ENCODE data around the gene ASF1B. TPM values are rescaled to one million over a fixed set of nuclear protein-coding genes. Genes with fewer than 3 reads are reported as not detected.
"Not testable (repeated sequence)": the region's sequence is repeated elsewhere in the genome, so short reads cannot be mapped to it uniquely, and the experiment has no call there.

ASF1B gene
- total and polyA plus RNA-seq, 5 donors from 2014 or later, result 4.6 to 10.1 (median 8.6) TPM

- no peaks in the 10 kb centered on the region for H3K27me3 ChIP-seq (ENCODE audit: control insufficient read depth, insufficient read depth, low read length)
- Mint-ChIP-seq H3K27ac (peak overlapping the region; percentile 93 to 99 (median 99)), H3K27me3 (no peaks in the 10 kb centered on the region), H3K4me3 (peak overlapping the region; percentile 39 to 90 (median 87)), H3K36me3 (peaks cover 10% of the 10 kb centered on the region), H3K4me1 (peaks cover 0 to 50% (median 18%) of the 10 kb centered on the region in 4 donors), H3K9me3 (no peaks in the 10 kb centered on the region)
- no peaks in the 10 kb centered on the region for H3K36me3 ChIP-seq (ENCODE audit: control insufficient read depth, insufficient read depth, low read length)
- H3K4me3 ChIP-seq (ENCODE audit: low read depth, low read length), result peak overlapping the region; percentile 41
- DNase-seq (peak; percentile 16 to 87 (median 66)), ATAC-seq (ENCODE audit: low read depth in 2 of 2) (peak; percentile 88 to 91)
- H3K27ac ChIP-seq (ENCODE audit: insufficient read depth, low read length, poor library complexity, severe bottlenecking), result peak overlapping the region; percentile 90
- H3K9me3 ChIP-seq (ENCODE audit: control insufficient read depth in 2 of 2, low read length in 2 of 2), result no peaks in the 10 kb centered on the region
- H3K4me1 ChIP-seq (ENCODE audit: control insufficient read depth, insufficient read depth, low read length, poor library complexity, severe bottlenecking), result peaks cover 32% of the 10 kb centered on the region
These were observed 13.2 kb upstream of the ASF1B start for GRCh38 chr19:14149509-14149994.

- Histone ChIP-seq H3K27me3 (ENCODE audit: control insufficient read depth, insufficient read depth, low read length) (no peaks in the 10 kb centered on the region), H3K36me3 (ENCODE audit: control insufficient read depth, insufficient read depth, low read length) (no peaks in the 10 kb centered on the region), H3K27ac (ENCODE audit: insufficient read depth, low read length, poor library complexity, severe bottlenecking) (peak overlapping the region; percentile 90), H3K4me3 (ENCODE audit: low read depth, low read length) (peak overlapping the region; percentile 41), H3K4me1 (ENCODE audit: control insufficient read depth, insufficient read depth, low read length, poor library complexity, severe bottlenecking) (peaks cover 32% of the 10 kb centered on the region), H3K9me3 (ENCODE audit: control insufficient read depth in 2 of 2, low read length in 2 of 2) (no peaks in the 10 kb centered on the region)
- DNase-seq (no peak), ATAC-seq (ENCODE audit: low read depth in 2 of 2) (no peak)
- peak overlapping the region; percentile 93 to 99 (median 99) for H3K27ac Mint-ChIP-seq
- H3K36me3 Mint-ChIP-seq, result peaks cover 10% of the 10 kb centered on the region
- peak overlapping the region; percentile 77 to 90 (median 87) for H3K4me3 Mint-ChIP-seq
- H3K4me1 Mint-ChIP-seq, result peaks cover 0 to 50% (median 18%) of the 10 kb centered on the region in 4 donors
- H3K9me3 Mint-ChIP-seq, result no peaks in the 10 kb centered on the region
- no peaks in the 10 kb centered on the region for H3K27me3 Mint-ChIP-seq
These were observed 12.5 kb upstream of the ASF1B start for GRCh38 chr19:14148751-14149410.

- H3K4me3 Mint-ChIP-seq, result peak overlapping the region; percentile 67 to 88 (median 82)
- H3K27me3 ChIP-seq (ENCODE audit: control insufficient read depth, insufficient read depth, low read length), result no peaks in the 10 kb centered on the region
- no peaks in the 10 kb centered on the region for H3K9me3 Mint-ChIP-seq
- H3K36me3 Mint-ChIP-seq, result peaks cover 8% of the 10 kb centered on the region
- peaks cover 0 to 47% (median 18%) of the 10 kb centered on the region in 4 donors for H3K4me1 Mint-ChIP-seq
- DNase-seq (peak; percentile 40 to 70 (median 42)), ATAC-seq (ENCODE audit: low read depth in 2 of 2) (peak; percentile 53 to 54)
- no peaks in the 10 kb centered on the region for H3K36me3 ChIP-seq (ENCODE audit: control insufficient read depth, insufficient read depth, low read length)
- no peaks in the 10 kb centered on the region for H3K27me3 Mint-ChIP-seq
- no peaks in the 10 kb centered on the region for H3K9me3 ChIP-seq (ENCODE audit: control insufficient read depth in 2 of 2, low read length in 2 of 2)
- peaks cover 32% of the 10 kb centered on the region for H3K4me1 ChIP-seq (ENCODE audit: control insufficient read depth, insufficient read depth, low read length, poor library complexity, severe bottlenecking)
- H3K27ac ChIP-seq (ENCODE audit: insufficient read depth, low read length, poor library complexity, severe bottlenecking), result peak overlapping the region; percentile 90
- peak overlapping the region; percentile 3 for H3K4me3 ChIP-seq (ENCODE audit: low read depth, low read length)
- H3K27ac Mint-ChIP-seq, result peak overlapping the region; percentile 93 to 99 (median 99)
These were observed 11.6 kb upstream of the ASF1B start for GRCh38 chr19:14147797-14148605.

GRCh38 chr19:14146789-14147216 lies 10.4 kb upstream of the ASF1B start:
- Histone ChIP-seq H3K36me3 (ENCODE audit: control insufficient read depth, insufficient read depth, low read length) (no peaks in the 10 kb centered on the region), H3K4me3 (ENCODE audit: low read depth, low read length) (no peak overlapping the region), H3K4me1 (ENCODE audit: control insufficient read depth, insufficient read depth, low read length, poor library complexity, severe bottlenecking) (peaks cover 32% of the 10 kb centered on the region), H3K9me3 (ENCODE audit: control insufficient read depth in 2 of 2, low read length in 2 of 2) (no peaks in the 10 kb centered on the region), H3K27me3 (ENCODE audit: control insufficient read depth, insufficient read depth, low read length) (no peaks in the 10 kb centered on the region), H3K27ac (ENCODE audit: insufficient read depth, low read length, poor library complexity, severe bottlenecking) (no peak overlapping the region)
- H3K4me1 Mint-ChIP-seq, result peaks cover 0 to 55% (median 25%) of the 10 kb centered on the region in 4 donors
- peaks cover 10% of the 10 kb centered on the region for H3K36me3 Mint-ChIP-seq
- DNase-seq, result no peak
- no peaks in the 10 kb centered on the region for H3K9me3 Mint-ChIP-seq
- ATAC-seq (ENCODE audit: low read depth in 2 of 2), result no peak
- H3K4me3 Mint-ChIP-seq, result peak overlapping the region in 2 of 4 donors; percentile 14 to 40
- H3K27ac Mint-ChIP-seq, result peak overlapping the region; percentile 51 to 93 (median 68)
- H3K27me3 Mint-ChIP-seq, result no peaks in the 10 kb centered on the region

- H3K36me3 ChIP-seq (ENCODE audit: control insufficient read depth, insufficient read depth, low read length); H3K27me3 ChIP-seq (ENCODE audit: control insufficient read depth, insufficient read depth, low read length); H3K9me3 Mint-ChIP-seq; DNase-seq; H3K27me3 Mint-ChIP-seq; H3K36me3 Mint-ChIP-seq; H3K27ac ChIP-seq (ENCODE audit: insufficient read depth, low read length, poor library complexity, severe bottlenecking); ATAC-seq (ENCODE audit: low read depth in 2 of 2); H3K4me3 ChIP-seq (ENCODE audit: low read depth, low read length); H3K9me3 ChIP-seq (ENCODE audit: control insufficient read depth in 2 of 2, low read length in 2 of 2): not testable (repeated sequence)
- Mint-ChIP-seq H3K4me1 (peaks cover 0 to 56% (median 25%) of the 10 kb centered on the region in 4 donors), H3K4me3 (peak overlapping the region in 1 of 4 donors; percentile 14), H3K27ac (peak overlapping the region in 2 of 3 donors; percentile 8 to 83)
- peaks cover 32% of the 10 kb centered on the region for H3K4me1 ChIP-seq (ENCODE audit: control insufficient read depth, insufficient read depth, low read length, poor library complexity, severe bottlenecking)
These were observed 9.8 kb upstream of the ASF1B start for GRCh38 chr19:14146169-14146568.

GRCh38 chr19:14145381-14145780 lies 9.0 kb upstream of the ASF1B start:
- no peaks in the 10 kb centered on the region for H3K27me3 Mint-ChIP-seq
- H3K9me3 Mint-ChIP-seq, result no peaks in the 10 kb centered on the region
- Histone ChIP-seq H3K36me3 (ENCODE audit: control insufficient read depth, insufficient read depth, low read length) (no peaks in the 10 kb centered on the region), H3K9me3 (ENCODE audit: control insufficient read depth in 2 of 2, low read length in 2 of 2) (no peaks in the 10 kb centered on the region), H3K27me3 (ENCODE audit: control insufficient read depth, insufficient read depth, low read length) (no peaks in the 10 kb centered on the region), H3K27ac (ENCODE audit: insufficient read depth, low read length, poor library complexity, severe bottlenecking) (no peak overlapping the region), H3K4me3 (ENCODE audit: low read depth, low read length) (no peak overlapping the region), H3K4me1 (ENCODE audit: control insufficient read depth, insufficient read depth, low read length, poor library complexity, severe bottlenecking) (peaks cover 28% of the 10 kb centered on the region)
- DNase-seq, result no peak
- peaks cover 10% of the 10 kb centered on the region for H3K36me3 Mint-ChIP-seq
- peaks cover 0 to 57% (median 27%) of the 10 kb centered on the region in 4 donors for H3K4me1 Mint-ChIP-seq
- peak overlapping the region in 1 of 4 donors; percentile 14 for H3K4me3 Mint-ChIP-seq
- ATAC-seq (ENCODE audit: low read depth in 2 of 2), result no peak
- peak overlapping the region in 2 of 3 donors; percentile 71 to 81 for H3K27ac Mint-ChIP-seq

GRCh38 chr19:14142262-14143190 lies 6.1 kb upstream of the ASF1B start:
- no peaks in the 10 kb centered on the region for H3K9me3 ChIP-seq (ENCODE audit: control insufficient read depth in 2 of 2, low read length in 2 of 2)
- no peaks in the 10 kb centered on the region for H3K27me3 ChIP-seq (ENCODE audit: control insufficient read depth, insufficient read depth, low read length)
- H3K4me1 Mint-ChIP-seq, result peaks cover 6 to 44% (median 30%) of the 10 kb centered on the region in 4 donors
- peak overlapping the region in 2 of 4 donors; percentile 8 to 32 for H3K4me3 Mint-ChIP-seq
- DNase-seq (no peak), ATAC-seq (ENCODE audit: low read depth in 2 of 2) (no peak)
- peaks cover 12% of the 10 kb centered on the region for H3K4me1 ChIP-seq (ENCODE audit: control insufficient read depth, insufficient read depth, low read length, poor library complexity, severe bottlenecking)
- H3K27ac ChIP-seq (ENCODE audit: insufficient read depth, low read length, poor library complexity, severe bottlenecking), result no peak overlapping the region
- peaks cover 7% of the 10 kb centered on the region for H3K36me3 ChIP-seq (ENCODE audit: control insufficient read depth, insufficient read depth, low read length)
- H3K27me3 Mint-ChIP-seq, result no peaks in the 10 kb centered on the region
- peak overlapping the region in 1 of 3 donors; percentile 68 for H3K27ac Mint-ChIP-seq
- no peaks in the 10 kb centered on the region for H3K9me3 Mint-ChIP-seq
- H3K36me3 Mint-ChIP-seq, result peaks cover 13% of the 10 kb centered on the region
- no peak overlapping the region for H3K4me3 ChIP-seq (ENCODE audit: low read depth, low read length)
